Loucy (cell line): ENCODE data around the gene CHL1.

Experiments used
- H2AFZ ChIP-seq: fragments of 200-600 bp; sonication (generic); 2 replicates; pipeline ENCODE4 v1.6.0; 2016; ENCODE audit warnings: antibody characterized with exemption, mild to moderate bottlenecking, low read length, moderate library complexity
- H3F3A ChIP-seq: fragments of 200-600 bp; 2 replicates; pipeline ENCODE4 v1.6.0; 2016; ENCODE audit warnings: antibody characterized with exemption, low read depth, mild to moderate bottlenecking
- H3K27me3 ChIP-seq: fragments of 200-600 bp; sonication (generic); 2 replicates; pipeline ENCODE4 v1.6.1; 2014; ENCODE audit warnings: low read length, mild to moderate bottlenecking; ENCODE audit not compliant: insufficient read depth, poor library complexity, severe bottlenecking
- H3K36me3 ChIP-seq: fragments of 200-600 bp; sonication (generic); 2 replicates; pipeline ENCODE4 v1.6.1; 2016; ENCODE audit warnings: low read length; ENCODE audit not compliant: insufficient read depth
- H3K4me1 ChIP-seq: fragments of 200-600 bp; sonication (generic); 2 replicates; pipeline ENCODE4 v1.5.1; 2014; ENCODE audit warnings: low read length, mild to moderate bottlenecking; ENCODE audit not compliant: insufficient read depth, poor library complexity, severe bottlenecking
- H3K4me2 ChIP-seq: fragments of 200-600 bp; sonication (generic); 2 replicates; pipeline ENCODE4 v1.6.0; 2014; ENCODE audit warnings: antibody characterized with exemption, low read length, low read depth, mild to moderate bottlenecking; ENCODE audit not compliant: poor library complexity, severe bottlenecking
- H3K4me3 ChIP-seq: fragments of 200-600 bp; sonication (generic); 2 replicates; pipeline ENCODE4 v1.5.1; 2014; ENCODE audit warnings: low read length, mild to moderate bottlenecking, mixed read lengths; ENCODE audit not compliant: poor library complexity, severe bottlenecking
- H3K79me2 ChIP-seq: fragments of 200-600 bp; sonication (generic); 2 replicates; pipeline ENCODE4 v1.6.1; 2014; ENCODE audit warnings: low read length; ENCODE audit not compliant: insufficient read depth
- H3K9ac ChIP-seq: fragments of 200-600 bp; sonication (generic); 2 replicates; pipeline ENCODE4 v1.6.0; 2014; ENCODE audit warnings: mild to moderate bottlenecking, low read depth, low read length, moderate library complexity; ENCODE audit not compliant: poor library complexity, severe bottlenecking
- H3K9me2 ChIP-seq: fragments of 200-600 bp; sonication (generic); replicated peaks from 2 replicates; pipeline ENCODE4 v1.6.1; 2016; ENCODE audit warnings: low read depth, low read length, mixed read lengths
- H3K9me3 ChIP-seq: fragments of 200-600 bp; sonication (generic); 2 replicates; pipeline ENCODE4 v1.6.1; 2014; ENCODE audit warnings: mild to moderate bottlenecking, antibody characterized with exemption, low read length, low read depth; ENCODE audit not compliant: insufficient read depth
- H4K20me1 ChIP-seq: fragments of 200-600 bp; sonication (generic); 2 replicates; pipeline ENCODE4 v1.6.0; 2014; ENCODE audit warnings: antibody characterized with exemption, low read length, mild to moderate bottlenecking; ENCODE audit not compliant: insufficient read depth, poor library complexity, severe bottlenecking
- EZH2phosphoT487 ChIP-seq: fragments of 200-600 bp; IDR thresholded peaks from 2 replicates; pipeline ENCODE4 v1.6.1; 2018; ENCODE audit warnings: antibody characterized with exemption, mild to moderate bottlenecking, moderate library complexity, borderline replicate concordance
- TF ChIP-seq, protein P1 (sequence below): fragments of 200-600 bp; sonication (generic); conservative IDR thresholded peaks from 2 replicates; pipeline ENCODE4 v1.5.1; 2014; ENCODE audit warnings: mild to moderate bottlenecking, antibody characterized with exemption, low read length

Gene CHL1

DNA sequence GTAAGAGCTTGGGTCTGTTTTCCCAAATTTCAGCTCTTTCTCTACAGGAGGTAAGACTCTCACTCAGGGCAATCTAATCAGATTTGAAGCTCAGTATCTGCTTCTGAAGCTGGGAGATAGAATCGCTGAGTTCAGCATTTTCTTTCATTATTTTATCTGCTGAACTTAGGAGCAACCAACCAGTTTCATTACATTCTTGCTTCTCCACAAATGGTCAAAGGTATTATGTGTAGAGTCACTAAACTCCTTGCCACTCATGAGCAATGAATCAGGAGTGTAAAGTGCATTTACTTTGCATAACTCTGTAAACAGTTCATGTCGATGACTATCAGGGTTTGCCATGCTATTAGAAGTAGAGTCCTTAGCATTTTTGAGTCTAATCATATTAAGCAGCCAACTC, 249.4 kb downstream of the CHL1 start:
- no peak overlapping the region for H3K4me2 ChIP-seq
- no peaks in the 10 kb centered on the region for H3K27me3 ChIP-seq
- H3K36me3 ChIP-seq: no peaks in the 10 kb centered on the region
- H3K79me2 ChIP-seq: no peaks in the 10 kb centered on the region
- no peaks in the 10 kb centered on the region for H3F3A ChIP-seq
- H3K9me3 ChIP-seq: peaks cover 15% of the 10 kb centered on the region; the same call in 1 of the 2 replicates
- no peaks in the 10 kb centered on the region for H3K4me1 ChIP-seq
- H2AFZ ChIP-seq: no peak overlapping the region
- H3K9ac ChIP-seq: no peak overlapping the region
- no peaks in the 10 kb centered on the region for H4K20me1 ChIP-seq
- no peak overlapping the region for H3K4me3 ChIP-seq
- TF ChIP-seq, protein P1, sequence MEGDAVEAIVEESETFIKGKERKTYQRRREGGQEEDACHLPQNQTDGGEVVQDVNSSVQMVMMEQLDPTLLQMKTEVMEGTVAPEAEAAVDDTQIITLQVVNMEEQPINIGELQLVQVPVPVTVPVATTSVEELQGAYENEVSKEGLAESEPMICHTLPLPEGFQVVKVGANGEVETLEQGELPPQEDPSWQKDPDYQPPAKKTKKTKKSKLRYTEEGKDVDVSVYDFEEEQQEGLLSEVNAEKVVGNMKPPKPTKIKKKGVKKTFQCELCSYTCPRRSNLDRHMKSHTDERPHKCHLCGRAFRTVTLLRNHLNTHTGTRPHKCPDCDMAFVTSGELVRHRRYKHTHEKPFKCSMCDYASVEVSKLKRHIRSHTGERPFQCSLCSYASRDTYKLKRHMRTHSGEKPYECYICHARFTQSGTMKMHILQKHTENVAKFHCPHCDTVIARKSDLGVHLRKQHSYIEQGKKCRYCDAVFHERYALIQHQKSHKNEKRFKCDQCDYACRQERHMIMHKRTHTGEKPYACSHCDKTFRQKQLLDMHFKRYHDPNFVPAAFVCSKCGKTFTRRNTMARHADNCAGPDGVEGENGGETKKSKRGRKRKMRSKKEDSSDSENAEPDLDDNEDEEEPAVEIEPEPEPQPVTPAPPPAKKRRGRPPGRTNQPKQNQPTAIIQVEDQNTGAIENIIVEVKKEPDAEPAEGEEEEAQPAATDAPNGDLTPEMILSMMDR: no peak
- TF ChIP-seq EZH2phosphoT487: no peak
- H3K9me2 ChIP-seq: no peaks in the 10 kb centered on the region

DNA sequence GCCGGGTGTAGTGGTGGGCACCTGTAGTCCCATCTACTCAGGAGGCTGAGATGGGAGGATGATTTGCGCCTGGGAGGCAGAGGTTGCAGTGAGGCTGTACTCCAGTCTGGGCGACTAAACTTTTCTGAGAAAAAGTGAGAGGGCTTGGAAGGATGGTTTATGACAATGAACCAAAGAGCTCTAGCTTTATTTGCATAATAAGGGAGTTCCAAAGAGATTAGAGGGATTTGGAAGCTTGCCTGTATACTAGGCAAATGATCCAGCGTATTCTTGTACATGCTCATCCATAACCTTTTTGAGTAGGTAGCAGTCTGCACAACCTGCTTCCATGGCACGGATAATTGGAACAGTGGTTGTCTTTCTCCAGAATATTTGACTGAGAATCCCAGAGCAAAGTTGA, 251.1 kb downstream of the CHL1 start:
- no peaks in the 10 kb centered on the region for H3K79me2 ChIP-seq
- H3K27me3 ChIP-seq: no peaks in the 10 kb centered on the region
- no peaks in the 10 kb centered on the region for H3K36me3 ChIP-seq
- TF ChIP-seq EZH2phosphoT487: no peak
- TF ChIP-seq, protein P1: no peak
- H2AFZ ChIP-seq: no peak overlapping the region
- peaks cover 15% of the 10 kb centered on the region; the same call in 1 of the 2 replicates for H3K9me3 ChIP-seq
- no peaks in the 10 kb centered on the region for H3K4me1 ChIP-seq
- H3F3A ChIP-seq: no peaks in the 10 kb centered on the region
- no peak overlapping the region for H3K4me2 ChIP-seq
- H3K9me2 ChIP-seq: no peaks in the 10 kb centered on the region
- H4K20me1 ChIP-seq: no peaks in the 10 kb centered on the region
- H3K9ac ChIP-seq: no peak overlapping the region
- H3K4me3 ChIP-seq: no peak overlapping the region

DNA sequence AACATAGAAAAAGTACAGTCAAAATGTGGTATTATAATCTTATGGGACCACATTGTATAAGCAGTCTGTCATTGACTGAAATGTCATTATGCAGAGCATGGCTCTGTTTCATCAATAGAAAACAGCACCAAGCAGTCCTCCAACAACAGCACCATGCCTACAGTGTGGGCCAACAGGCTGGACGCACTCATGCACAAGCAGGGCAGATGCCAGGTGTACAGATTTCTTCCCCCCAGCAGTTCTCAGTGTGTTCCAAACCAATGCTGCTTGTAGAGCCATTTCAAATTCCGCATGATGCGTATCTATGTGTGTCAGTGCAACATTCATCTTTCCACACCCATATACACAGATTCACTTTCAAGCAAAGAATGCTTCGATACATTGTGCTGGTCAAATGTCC, 253.1 kb downstream of the CHL1 start:
- no peak for TF ChIP-seq EZH2phosphoT487
- TF ChIP-seq, protein P1: no peak

More for the DNA sequence above, 253.1 kb downstream of the CHL1 start:
- Histone ChIP-seq H3K4me1 (no peaks in the 10 kb centered on the region), H3K36me3 (no peaks in the 10 kb centered on the region), H2AFZ (no peak overlapping the region), H3K79me2 (no peaks in the 10 kb centered on the region), H3K27me3 (no peaks in the 10 kb centered on the region), H3K9ac (no peak overlapping the region), H4K20me1 (no peaks in the 10 kb centered on the region), H3K9me3 (peaks cover 13% of the 10 kb centered on the region; the same call in 1 of the 2 replicates), H3K9me2 (no peaks in the 10 kb centered on the region), H3K4me3 (no peak overlapping the region), H3K4me2 (no peak overlapping the region), H3F3A (no peaks in the 10 kb centered on the region)
